ENCODE measurements around the gene GABPA. TPM values are rescaled to one million over a fixed set of nuclear protein-coding genes. Genes with fewer than 3 reads are reported as not detected.
A peak's percentile ranks its signal among the peaks of the same experiment; 100 is the strongest.

The GABPA gene
- total and polyA plus RNA-seq, 2 of the 13 experiments (the other 11 are each of a cell fraction or from before 2014, with no cell fraction given): 7.4 to 13.2 TPM

GRCh38 chr21:25734904-25735645, at the start of gene GABPA, which contains the start of gene ATP5PF (continued):
- 0 out of 2 replicates have a peak, but pooled peaks have one; percentile 49 for TF ChIP-seq GMEB2 (CRISPR knock-in tag; IDR thresholded peaks at IDR 0.05; ENCODE audit: low read depth)
- no peak for TF ChIP-seq FOXA1 (IDR thresholded peaks at IDR 0.05)
- TF ChIP-seq FOXA1 (CRISPR knock-in tag; IDR thresholded peaks at IDR 0.05): 0 out of 2 replicates have a peak, but pooled peaks have one; percentile 27
- peak; percentile 93 for TF ChIP-seq ZNF788 (CRISPR knock-in tag; IDR thresholded peaks at IDR 0.05; ENCODE audit: borderline replicate concordance)
- TF ChIP-seq ZBTB25 (CRISPR knock-in tag; IDR thresholded peaks at IDR 0.05): peak; percentile 100
- no peak; the same call in 1 of the 2 replicates for TF ChIP-seq ZBTB20 (CRISPR knock-in tag; IDR thresholded peaks at IDR 0.05; ENCODE audit: borderline replicate concordance, low read depth)
- no peak for TF ChIP-seq ZNF563 (CRISPR knock-in tag; IDR thresholded peaks at IDR 0.05)
- TF ChIP-seq ZNF572 (CRISPR knock-in tag; IDR thresholded peaks at IDR 0.05): 0 out of 2 replicates have a peak, but pooled peaks have one; percentile 78
- no peak for TF ChIP-seq ZNF513 (CRISPR knock-in tag; conservative IDR thresholded peaks at IDR 0.05)
- TF ChIP-seq ZNF225 (CRISPR knock-in tag; IDR thresholded peaks at IDR 0.05): no peak
- TF ChIP-seq CSRNP2 (CRISPR knock-in tag; conservative IDR thresholded peaks at IDR 0.05; ENCODE audit: low read depth): no peak
- TF ChIP-seq ZFP36 (IDR thresholded peaks at IDR 0.05; ENCODE audit: borderline replicate concordance, low read depth, low read length, partially characterized antibody): no peak
- peak; percentile 82 for TF ChIP-seq HNF1B (CRISPR knock-in tag; IDR thresholded peaks at IDR 0.05)
- 0 out of 2 replicates have a peak, but pooled peaks have one; percentile 2 for TF ChIP-seq ZNF564 (CRISPR knock-in tag; IDR thresholded peaks at IDR 0.05)
- TF ChIP-seq KDM4B (CRISPR knock-in tag; IDR thresholded peaks at IDR 0.05): no peak
- peak; percentile 79 for TF ChIP-seq TFDP1 (CRISPR knock-in tag; IDR thresholded peaks at IDR 0.05; ENCODE audit: borderline replicate concordance)
- TF ChIP-seq ZFAT (CRISPR knock-in tag; conservative IDR thresholded peaks at IDR 0.05): no peak
- peak; percentile 60 for TF ChIP-seq RBM22 (optimal IDR thresholded peaks at IDR 0.05; ENCODE audit: low read length)
- 0 out of 2 replicates have a peak, but pooled peaks have one; percentile 16 for TF ChIP-seq ZNF317 (CRISPR knock-in tag; IDR thresholded peaks at IDR 0.05)
- no peak for TF ChIP-seq JUND (CRISPR knock-in tag; IDR thresholded peaks at IDR 0.05)
- peak; percentile 74 for TF ChIP-seq DR1 (CRISPR knock-in tag; IDR thresholded peaks at IDR 0.05)
